GM12878 (cell line): ENCODE results near the gene CST2. TPM values are rescaled to one million over a fixed set of nuclear protein-coding genes. Genes with fewer than 3 reads are reported as not detected.
"Not testable (repeated sequence)": the region's sequence is repeated elsewhere in the genome, so short reads cannot be mapped to it uniquely, and the experiment has no call there.

Experiments
- ATAC-seq: fragments of 200-7000 bp; cut with Tn5 transposase; 3 replicates; pipeline ENCODE4 v1.9.1; 2020; ENCODE audit warnings: mild to moderate bottlenecking, moderate library complexity
- BruUV-seq: library from RNA; stranded (reverse); fragments of 400-500 nt; replicated peaks from 2 replicates; lab custom pipeline; 2021; lab: Mats Ljungman, UMichigan
- CTCF ChIA-PET: fragments of 300-600 bp; sonication (Branson Sonifier 250); formaldehyde crosslinking; extraction: SDS; loops from one replicate; lab custom pipeline; 2021; ENCODE audit warnings: inconsistent platforms; lab: Yijun Ruan, JAX
- POLR2A ChIA-PET: fragments of 350-600 bp; formaldehyde crosslinking; extraction: SDS; loops from one replicate; lab custom pipeline; 2021; ENCODE audit warnings: inconsistent platforms; lab: Charles Lee
- RAD21 ChIA-PET: fragments of 300-600 bp; sonication (Branson Sonifier 250); formaldehyde crosslinking; loops from one replicate; lab custom pipeline; 2023; ENCODE audit warnings: antibody characterized with exemption; ENCODE audit not compliant: unreplicated experiment; lab: Charles Lee
- SMC1A ChIA-PET: fragments of 300-600 bp; sonication (Branson Sonifier 250); formaldehyde crosslinking; loops from one replicate; lab custom pipeline; 2023; ENCODE audit not compliant: unreplicated experiment, uncharacterized antibody; lab: Charles Lee
- DNase-seq: peaks from one replicate; pipeline ENCODE4 v3.0.0-alpha.2; 2011; ENCODE audit warnings: low read depth, low spot score
- FAIRE-seq: peaks from 3 replicates; lab custom pipeline; 2011; peaks lifted over from hg19 to GRCh38; lab: Jason Lieb, UNC
- H2AFZ ChIP-seq: 2 replicates; pipeline ENCODE4 v1.6.0; 2011; ENCODE audit warnings: low read depth, low read length, control low read depth; ENCODE audit not compliant: control insufficient read depth
- H3K27ac ChIP-seq: 2 replicates; pipeline ENCODE4 v1.5.1; 2011; ENCODE audit warnings: control low read depth; ENCODE audit not compliant: control insufficient read depth, insufficient read depth
- H3K27me3 ChIP-seq, 2 experiments: replicated peaks in 1 of 2; 2 replicates each; pipeline versions ENCODE4 v1.6.0 to v1.6.1; 2011; ENCODE audit warnings: low read length in 1 of 2; ENCODE audit not compliant: control insufficient read depth in 2 of 2, insufficient read depth in 2 of 2
- H3K36me3 ChIP-seq, 2 experiments: 2 replicates each; pipeline ENCODE4 v1.5.1; 2011; ENCODE audit warnings: low read length in 1 of 2; ENCODE audit not compliant: control insufficient read depth in 2 of 2, insufficient read depth in 2 of 2
- H3K4me1 ChIP-seq: 2 replicates; pipeline ENCODE4 v1.6.1; 2011; ENCODE audit warnings: mild to moderate bottlenecking, low read length, moderate library complexity, mixed read lengths; ENCODE audit not compliant: control insufficient read depth, insufficient read depth
- H3K4me2 ChIP-seq: 2 replicates; pipeline ENCODE4 v1.6.0; 2011; ENCODE audit warnings: control low read depth; ENCODE audit not compliant: control insufficient read depth, insufficient read depth
- H3K4me3 ChIP-seq: fragments of 200-600 bp; sonication (generic); 2 replicates; pipeline ENCODE4 v1.5.1; 2016
- H3K79me2 ChIP-seq: 2 replicates; pipeline ENCODE4 v1.6.0; 2011; ENCODE audit warnings: low read length; ENCODE audit not compliant: control insufficient read depth, insufficient read depth
- H3K9ac ChIP-seq: 2 replicates; pipeline ENCODE4 v1.8.0; 2011; ENCODE audit warnings: low read length, control low read depth, mixed read lengths; ENCODE audit not compliant: control insufficient read depth, insufficient read depth
- H3K9me3 ChIP-seq: replicated peaks from 3 replicates; pipeline ENCODE4 v1.5.1; 2011; ENCODE audit warnings: mild to moderate bottlenecking, low read length; ENCODE audit not compliant: control insufficient read depth, insufficient read depth
- H4K20me1 ChIP-seq: 2 replicates; pipeline ENCODE4 v1.6.0; 2011; ENCODE audit not compliant: control insufficient read depth, insufficient read depth
- BHLHE40 ChIP-seq, 2 experiments: fragments of 450-650 bp in 1 of 2; IDR thresholded peaks; 2 replicates each; pipeline ENCODE4 v1.6.1; 2011 to 2017; ENCODE audit warnings: low read depth in 2 of 2, borderline replicate concordance in 1 of 2, improper control_type of control experiment in 1 of 2, low read length in 1 of 2, mild to moderate bottlenecking in 1 of 2
- ETV6 ChIP-seq, 2 experiments: fragments of 450-650 bp in 1 of 2; IDR thresholded peaks in 1 of 2; conservative IDR thresholded peaks in 1 of 2; 2 replicates each; pipeline ENCODE4 v1.6.1; 2014; ENCODE audit warnings: antibody characterized with exemption in 1 of 2, borderline replicate concordance in 1 of 2, low read depth in 1 of 2, mild to moderate bottlenecking in 1 of 2, moderate library complexity in 1 of 2
- IKZF2 ChIP-seq, 2 experiments: fragments of 450-650 bp; IDR thresholded peaks; 2 replicates each; pipeline ENCODE4 v1.6.1; 2017; ENCODE audit warnings: mild to moderate bottlenecking in 2 of 2, moderate library complexity in 2 of 2
- IRF4 ChIP-seq: IDR thresholded peaks from 2 replicates; pipeline ENCODE4 v1.6.1; 2011; ENCODE audit warnings: low read depth, low read length
- NFYB ChIP-seq: IDR thresholded peaks from 2 replicates; pipeline ENCODE4 v1.6.1; 2011; ENCODE audit warnings: low read depth, mild to moderate bottlenecking, low read length, improper control_type of control experiment, moderate library complexity; ENCODE audit not compliant: insufficient read depth
- NRF1 ChIP-seq: conservative IDR thresholded peaks from 2 replicates; pipeline ENCODE4 v1.6.1; 2011; ENCODE audit warnings: mild to moderate bottlenecking, low read depth, low read length, improper control_type of control experiment
- PAX5 ChIP-seq: IDR thresholded peaks from 2 replicates; pipeline ENCODE4 v1.6.1; 2011; ENCODE audit warnings: low read depth, low read length, borderline replicate concordance
- RB1 ChIP-seq: fragments of 450-650 bp; formaldehyde crosslinking; IDR thresholded peaks from 2 replicates; pipeline ENCODE4 v1.6.1; 2017; ENCODE audit warnings: mild to moderate bottlenecking, borderline replicate concordance
- SMC3 ChIP-seq: IDR thresholded peaks from 2 replicates; pipeline ENCODE4 v1.6.1; 2011; ENCODE audit warnings: low read length, improper control_type of control experiment, borderline replicate concordance
- SRF ChIP-seq, 2 experiments: IDR thresholded peaks; 2 replicates each; pipeline ENCODE4 v1.6.1; 2011; ENCODE audit warnings: low read depth in 2 of 2, low read length in 2 of 2, mild to moderate bottlenecking in 1 of 2, moderate library complexity in 1 of 2
- TCF12 ChIP-seq: IDR thresholded peaks from 2 replicates; pipeline ENCODE4 v1.6.1; 2011; ENCODE audit warnings: low read depth, mild to moderate bottlenecking, low read length
- YBX1 ChIP-seq: fragments of 450-650 bp; IDR thresholded peaks from 2 replicates; pipeline ENCODE4 v1.6.1; 2016; ENCODE audit warnings: antibody characterized with exemption
- ZNF207 ChIP-seq: fragments of 450-650 bp; IDR thresholded peaks from 2 replicates; pipeline ENCODE4 v1.6.1; 2014; ENCODE audit warnings: antibody characterized with exemption, mild to moderate bottlenecking, borderline replicate concordance
- WGBS: methylation state at CpG from one replicate; pipeline ENCODE4 v1.1.6; 2016; ENCODE audit warnings: low lambda C conversion rate; ENCODE audit not compliant: insufficient replicate concordance, insufficient coverage; ENCODE audit errors: missing lambda C conversion rate; 5-methylcytosine and 5-hydroxymethylcytosine counted together
- in situ Hi-C: fragments of 300-500 bp; cut with MboI; formaldehyde crosslinking; loops from 9 replicates; pipeline ENCODE4 v1.14.3; 2018; ENCODE audit warnings: mixed read lengths
- intact Hi-C: fragments of 100-400 bp; cut with micrococcal nuclease; formaldehyde crosslinking; loops from one replicate; pipeline ENCODE4 v1.14.2; 2022; ENCODE audit not compliant: unreplicated experiment
- polyA plus RNA-seq, 11 experiments: library from polyadenylated mRNA; depleted of rRNA in 4 of 11; unstranded in 6 of 11; stranded (reverse) in 5 of 11; fragments of >200 nt; fragmentation: Nextera tagmentation in 4 of 11; fragmentation: Illumina TruSeq in 1 of 11; extraction: Ambion mirVana in 4 of 11; extraction: Trizol in 1 of 11; gene quantifications; 1 replicate in 1 of 11; 2 replicates in 10 of 11; pipeline versions ENCODE4 v1.2.1 to v1.2.3, GENCODE V29; 2011 to 2016; ENCODE audit warnings: inconsistent platforms in 2 of 11, missing spikeins in 2 of 11, low read depth in 1 of 11
- total RNA-seq, 4 experiments: library from RNA; depleted of rRNA in 3 of 4; stranded (reverse); fragments of >200 nt in 3 of 4; fragmentation: Illumina TruSeq in 1 of 4; extraction: Trizol in 1 of 4; gene quantifications; 2 replicates each; pipeline versions ENCODE4 v1.2.1 to v1.2.3, GENCODE V29; 2013 to 2021
- TF ChIP-seq, protein P1 (sequence below): fragments of 450-650 bp; IDR thresholded peaks from 2 replicates; pipeline ENCODE4 v1.6.1; 2018; ENCODE audit warnings: mild to moderate bottlenecking, low read depth, moderate library complexity; ENCODE audit not compliant: partially characterized antibody
- TF ChIP-seq, protein P2 (sequence below): fragments of 450-650 bp; IDR thresholded peaks from 2 replicates; pipeline ENCODE4 v1.6.1; 2017; ENCODE audit warnings: mild to moderate bottlenecking

The CST2 gene
- total and polyA plus RNA-seq, 10 of the 15 experiments (the other 5 are each of a cell fraction or from before 2014, with no cell fraction given), result not detected

DNA sequence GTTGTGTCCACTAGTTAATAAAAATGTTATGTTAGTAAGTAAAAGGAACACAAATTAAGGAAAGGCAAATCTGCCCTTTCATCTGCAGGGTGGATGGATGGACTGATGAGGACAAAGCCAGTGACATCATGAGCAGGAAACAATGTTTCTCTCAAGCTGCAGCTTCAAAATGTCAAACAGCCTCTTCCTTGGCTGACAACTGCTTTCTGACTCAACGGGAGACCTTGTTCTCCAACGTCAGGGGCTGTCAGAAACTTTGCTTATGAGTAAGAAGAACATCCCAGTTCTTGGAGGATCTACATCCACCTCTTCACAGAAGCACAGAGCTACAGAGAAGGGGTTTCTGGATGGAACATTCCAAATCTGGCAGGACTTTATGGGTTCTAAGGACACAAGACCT is 6.0 kb downstream of the CST2 start:
- no peak overlapping the region for H2AFZ ChIP-seq
- no peak overlapping the region for H3K4me3 ChIP-seq
- no peaks in the 10 kb centered on the region for H3K36me3 ChIP-seq
- H3K79me2 ChIP-seq, result no peaks in the 10 kb centered on the region
- FAIRE-seq (no peak), ATAC-seq (no peak), DNase-seq (no peak)
- intact Hi-C loops (no loop called here), in situ Hi-C loops (no loop called here)
- RAD21 ChIA-PET, result no interaction called here
- no TSS peak for BruUV-seq
- no peak overlapping the region for H3K4me2 ChIP-seq
- WGBS, result 0% methylated on average over 2 of the region's 2 CpGs
- no peak overlapping the region for H3K9ac ChIP-seq
- CTCF ChIA-PET, result no interaction called here
- no peaks in the 10 kb centered on the region for H3K4me1 ChIP-seq
- POLR2A ChIA-PET, result no interaction called here
- H4K20me1 ChIP-seq, result no peaks in the 10 kb centered on the region
- H3K27me3 ChIP-seq, result no peaks in the 10 kb centered on the region
- no peak for TF ChIP-seq RB1
- TF ChIP-seq ETV6 (conservative IDR thresholded peaks at IDR 0.05 in 1 of 2, IDR thresholded peaks at IDR 0.05 in 1 of 2; ENCODE audit: borderline replicate concordance in 1 of 2, low read depth in 1 of 2), result no peak
- TF ChIP-seq NRF1, result no peak
- no peak for TF ChIP-seq IRF4
- TF ChIP-seq, protein P1, sequence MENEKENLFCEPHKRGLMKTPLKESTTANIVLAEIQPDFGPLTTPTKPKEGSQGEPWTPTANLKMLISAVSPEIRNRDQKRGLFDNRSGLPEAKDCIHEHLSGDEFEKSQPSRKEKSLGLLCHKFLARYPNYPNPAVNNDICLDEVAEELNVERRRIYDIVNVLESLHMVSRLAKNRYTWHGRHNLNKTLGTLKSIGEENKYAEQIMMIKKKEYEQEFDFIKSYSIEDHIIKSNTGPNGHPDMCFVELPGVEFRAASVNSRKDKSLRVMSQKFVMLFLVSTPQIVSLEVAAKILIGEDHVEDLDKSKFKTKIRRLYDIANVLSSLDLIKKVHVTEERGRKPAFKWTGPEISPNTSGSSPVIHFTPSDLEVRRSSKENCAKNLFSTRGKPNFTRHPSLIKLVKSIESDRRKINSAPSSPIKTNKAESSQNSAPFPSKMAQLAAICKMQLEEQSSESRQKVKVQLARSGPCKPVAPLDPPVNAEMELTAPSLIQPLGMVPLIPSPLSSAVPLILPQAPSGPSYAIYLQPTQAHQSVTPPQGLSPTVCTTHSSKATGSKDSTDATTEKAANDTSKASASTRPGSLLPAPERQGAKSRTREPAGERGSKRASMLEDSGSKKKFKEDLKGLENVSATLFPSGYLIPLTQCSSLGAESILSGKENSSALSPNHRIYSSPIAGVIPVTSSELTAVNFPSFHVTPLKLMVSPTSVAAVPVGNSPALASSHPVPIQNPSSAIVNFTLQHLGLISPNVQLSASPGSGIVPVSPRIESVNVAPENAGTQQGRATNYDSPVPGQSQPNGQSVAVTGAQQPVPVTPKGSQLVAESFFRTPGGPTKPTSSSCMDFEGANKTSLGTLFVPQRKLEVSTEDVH, result no peak
- no peak for TF ChIP-seq TCF12
- TF ChIP-seq PAX5, result no peak
- TF ChIP-seq ZNF207, result no peak
- no peak for TF ChIP-seq BHLHE40 (IDR thresholded peaks at IDR 0.05; ENCODE audit: borderline replicate concordance in 1 of 2, low read depth in 2 of 2, low read length in 1 of 2)
- no peak for TF ChIP-seq IKZF2 (IDR thresholded peaks at IDR 0.05)
- TF ChIP-seq YBX1, result no peak
- no peak for TF ChIP-seq NFYB
- TF ChIP-seq, protein P2, sequence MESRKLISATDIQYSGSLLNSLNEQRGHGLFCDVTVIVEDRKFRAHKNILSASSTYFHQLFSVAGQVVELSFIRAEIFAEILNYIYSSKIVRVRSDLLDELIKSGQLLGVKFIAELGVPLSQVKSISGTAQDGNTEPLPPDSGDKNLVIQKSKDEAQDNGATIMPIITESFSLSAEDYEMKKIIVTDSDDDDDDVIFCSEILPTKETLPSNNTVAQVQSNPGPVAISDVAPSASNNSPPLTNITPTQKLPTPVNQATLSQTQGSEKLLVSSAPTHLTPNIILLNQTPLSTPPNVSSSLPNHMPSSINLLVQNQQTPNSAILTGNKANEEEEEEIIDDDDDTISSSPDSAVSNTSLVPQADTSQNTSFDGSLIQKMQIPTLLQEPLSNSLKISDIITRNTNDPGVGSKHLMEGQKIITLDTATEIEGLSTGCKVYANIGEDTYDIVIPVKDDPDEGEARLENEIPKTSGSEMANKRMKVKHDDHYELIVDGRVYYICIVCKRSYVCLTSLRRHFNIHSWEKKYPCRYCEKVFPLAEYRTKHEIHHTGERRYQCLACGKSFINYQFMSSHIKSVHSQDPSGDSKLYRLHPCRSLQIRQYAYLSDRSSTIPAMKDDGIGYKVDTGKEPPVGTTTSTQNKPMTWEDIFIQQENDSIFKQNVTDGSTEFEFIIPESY, result no peak
- no peak for TF ChIP-seq SMC3
- no peak for TF ChIP-seq SRF (IDR thresholded peaks at IDR 0.05; ENCODE audit: low read depth in 2 of 2, low read length in 2 of 2)
- no peaks in the 10 kb centered on the region for H3K9me3 ChIP-seq
- H3K27ac ChIP-seq, result no peak overlapping the region
- SMC1A ChIA-PET, result no interaction called here

DNA sequence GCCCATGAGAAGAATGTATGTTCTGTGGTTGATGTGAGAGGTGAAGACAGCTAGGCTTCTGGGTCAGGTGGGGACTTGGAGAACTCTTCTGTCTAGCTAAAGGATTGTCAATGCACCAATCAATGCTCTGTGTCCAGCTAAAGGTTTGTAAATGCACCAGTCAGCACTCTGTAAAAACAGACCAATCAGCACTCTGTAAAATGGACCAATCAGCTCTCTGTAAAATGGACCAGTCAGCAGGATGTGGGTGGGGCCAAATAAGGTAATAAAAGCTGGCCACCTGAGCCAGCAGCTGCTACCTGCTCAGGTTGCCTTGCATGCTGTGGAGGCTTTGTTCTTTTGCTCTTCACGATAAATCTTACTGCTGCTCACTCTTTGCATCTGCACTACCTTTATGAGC is 15.0 kb downstream of the CST2 start:
- ATAC-seq, BruUV-seq, H3K79me2 ChIP-seq, CTCF ChIA-PET, H3K9ac ChIP-seq, H3K4me1 ChIP-seq, H3K4me3 ChIP-seq, RAD21 ChIA-PET, H3K36me3 ChIP-seq, H3K27ac ChIP-seq, H4K20me1 ChIP-seq, in situ Hi-C loops, POLR2A ChIA-PET, intact Hi-C loops, FAIRE-seq, SMC1A ChIA-PET, H3K4me2 ChIP-seq, H3K27me3 ChIP-seq, H3K9me3 ChIP-seq, DNase-seq, H2AFZ ChIP-seq: not testable (repeated sequence)
- WGBS, result 50% methylated on average over 1 of the region's 1 CpG
